NT2/D1 (cell line): ENCODE results near the gene MPV17L.

Source experiments
- DNase-seq: peaks from one replicate; pipeline ENCODE4 v3.0.0-alpha.2; 2011; ENCODE audit warnings: low read depth, low spot score
- H3K27me3 ChIP-seq: 2 replicates; pipeline ENCODE4 v1.6.0; 2011; ENCODE audit warnings: mild to moderate bottlenecking; ENCODE audit not compliant: insufficient read length, insufficient read depth
- H3K36me3 ChIP-seq: 2 replicates; pipeline ENCODE4 v1.6.1; 2011; ENCODE audit warnings: mild to moderate bottlenecking, low read length, mixed read lengths; ENCODE audit not compliant: insufficient read depth, insufficient read length
- H3K4me1 ChIP-seq: 2 replicates; pipeline ENCODE4 v1.5.1; 2011; ENCODE audit not compliant: insufficient read depth, insufficient read length
- H3K4me3 ChIP-seq: 2 replicates; pipeline ENCODE4 v1.5.1; 2011; ENCODE audit warnings: low read depth; ENCODE audit not compliant: insufficient read length
- H3K9ac ChIP-seq: 2 replicates; pipeline ENCODE4 v1.6.0; 2011; ENCODE audit warnings: low read depth; ENCODE audit not compliant: insufficient read length
- H3K9me3 ChIP-seq: 2 replicates; pipeline ENCODE4 v1.5.1; 2011; ENCODE audit warnings: mild to moderate bottlenecking, low read length; ENCODE audit not compliant: insufficient read depth
- SUZ12 ChIP-seq: IDR thresholded peaks from 2 replicates; pipeline ENCODE4 v1.6.1; 2011; ENCODE audit not compliant: insufficient read length, insufficient read depth; ENCODE audit errors: extremely low read depth
- YY1 ChIP-seq: IDR thresholded peaks from 2 replicates; pipeline ENCODE4 v1.6.1; 2011; ENCODE audit not compliant: insufficient read length, insufficient read depth
- ZNF274 ChIP-seq: IDR thresholded peaks from 2 replicates; pipeline ENCODE4 v1.6.1; 2011; ENCODE audit warnings: mild to moderate bottlenecking, low read depth, low read length

The MPV17L gene

DNA sequence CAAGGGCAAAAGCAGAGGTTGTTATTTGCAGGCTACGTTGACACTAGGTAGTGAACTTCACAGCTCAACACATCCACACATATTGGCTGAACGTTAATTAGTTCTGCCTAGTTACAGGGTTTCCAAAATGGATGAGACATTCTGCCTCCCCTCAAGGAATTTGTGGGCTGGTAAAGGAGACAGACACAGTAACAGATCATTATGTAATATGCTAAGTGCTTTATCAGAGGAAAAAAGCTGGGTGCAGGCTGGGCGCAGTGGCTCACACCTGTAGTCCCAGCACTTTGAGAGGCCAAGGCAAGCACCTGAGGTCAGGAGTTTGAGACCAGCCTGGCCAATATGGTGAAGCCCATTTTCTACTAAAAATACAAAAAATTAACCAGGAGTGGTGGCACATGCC is 65.0 kb downstream of the MPV17L start:
- H3K9me3 ChIP-seq: no peaks in the 10 kb centered on the region
- no peak for DNase-seq
- no peaks in the 10 kb centered on the region for H3K4me1 ChIP-seq
- no peak overlapping the region for H3K9ac ChIP-seq
- no peaks in the 10 kb centered on the region for H3K27me3 ChIP-seq
- no peak for TF ChIP-seq YY1
- no peak for TF ChIP-seq ZNF274
- TF ChIP-seq SUZ12: no peak
- H3K4me3 ChIP-seq: no peak overlapping the region
- H3K36me3 ChIP-seq: no peaks in the 10 kb centered on the region

DNA sequence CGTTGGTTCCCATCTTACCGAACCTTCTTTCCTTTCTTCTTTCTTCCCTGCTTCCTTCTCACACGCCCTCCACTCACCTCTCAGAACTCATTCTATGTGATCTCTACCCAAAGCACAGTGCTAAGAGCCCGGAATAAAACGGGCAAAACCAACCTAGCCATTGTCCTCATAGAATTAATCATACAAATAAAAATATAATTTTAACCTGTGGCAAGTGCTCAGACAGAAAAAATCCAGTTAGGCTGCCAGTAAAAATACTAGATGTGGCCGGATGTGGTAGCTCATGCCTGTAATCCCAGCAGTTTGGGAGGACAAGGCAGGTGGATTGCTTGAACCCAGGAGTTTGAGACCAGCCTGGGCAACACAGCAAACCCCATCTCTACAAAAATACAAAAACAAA is 65.8 kb downstream of the MPV17L start:
- TF ChIP-seq ZNF274 (no peak), YY1 (no peak), SUZ12 (no peak)
- Histone ChIP-seq H3K9ac (no peak overlapping the region), H3K36me3 (no peaks in the 10 kb centered on the region), H3K4me3 (no peak overlapping the region), H3K9me3 (0 out of 2 replicates have a peak, but pooled peaks cover under 1% of the 10 kb centered on the region), H3K4me1 (no peaks in the 10 kb centered on the region), H3K27me3 (no peaks in the 10 kb centered on the region)
- no peak for DNase-seq
